GM12872 (cell line): ENCODE data around the gene BHLHE23.
A peak's percentile ranks its signal among the peaks of the same experiment; 100 is the strongest.

Experiments
- CTCF ChIP-seq: IDR thresholded peaks from 3 replicates; pipeline ENCODE4 v1.5.1; 2011; ENCODE audit warnings: low read depth, mild to moderate bottlenecking, low read length, moderate library complexity; ENCODE audit not compliant: insufficient read depth

The BHLHE23 gene

GRCh38 chr20:63032026-63032800, 25.4 kb upstream of the BHLHE23 start:
- no peak for TF ChIP-seq CTCF

- TF ChIP-seq CTCF: no peak
Measured at GRCh38 chr20:63031251-63032014, 24.7 kb upstream of the BHLHE23 start.

GRCh38 chr20:63029358-63030121, 22.8 kb upstream of the BHLHE23 start:
- peak; percentile 8; the same call in 1 of the 3 replicates for TF ChIP-seq CTCF

- no peak for TF ChIP-seq CTCF
Measured at GRCh38 chr20:63028461-63028921, 21.7 kb upstream of the BHLHE23 start.

GRCh38 chr20:63027922-63028389, 21.2 kb upstream of the BHLHE23 start:
- peak; percentile 47; the same call in 2 of the 3 replicates for TF ChIP-seq CTCF

GRCh38 chr20:63027221-63027921, 20.6 kb upstream of the BHLHE23 start:
- TF ChIP-seq CTCF: no peak
